CD4-positive, CD25-positive, alpha-beta regulatory T cell (primary cell): ENCODE results near the gene KCNK1. TPM values are rescaled to one million over a fixed set of nuclear protein-coding genes. Genes with fewer than 3 reads are reported as not detected.

Experiments used
- ATAC-seq, 2 donors: fragments of 150-1000 bp; cut with Tn5 transposase; one replicate each; pipeline ENCODE4 v1.10.0; 2021; ENCODE audit warnings: low read depth in 2 of 2, moderate number of reproducible peaks in 2 of 2, moderate library complexity in 1 of 2
- DNase-seq, 3 donors: peaks; one replicate each; pipeline versions ENCODE4 v3.0.0 to v3.0.0-alpha.2; 2012 to 2022; ENCODE audit warnings: mixed read lengths in 1 of 3
- H3K27ac ChIP-seq: one replicate; pipeline ENCODE4 v1.7.0; 2013; ENCODE audit warnings: mild to moderate bottlenecking, low read length; ENCODE audit not compliant: insufficient read depth, poor library complexity, severe bottlenecking
- H3K27me3 ChIP-seq: one replicate; pipeline ENCODE4 v1.7.0; 2013; ENCODE audit warnings: low read length; ENCODE audit not compliant: control insufficient read depth, insufficient read depth
- H3K36me3 ChIP-seq: one replicate; pipeline ENCODE4 v1.7.0; 2013; ENCODE audit warnings: mild to moderate bottlenecking, low read length, moderate library complexity; ENCODE audit not compliant: control insufficient read depth, insufficient read depth
- H3K4me1 ChIP-seq: 2 replicates; pipeline ENCODE4 v1.7.0; 2013; ENCODE audit warnings: mild to moderate bottlenecking, low read length; ENCODE audit not compliant: insufficient read depth, control insufficient read depth, poor library complexity, severe bottlenecking
- H3K4me3 ChIP-seq: one replicate; pipeline ENCODE4 v1.7.0; 2013; ENCODE audit warnings: low read depth, mild to moderate bottlenecking, low read length, moderate library complexity
- H3K9me3 ChIP-seq, 2 experiments: 1 replicate in 1 of 2; 2 replicates in 1 of 2; pipeline ENCODE4 v1.7.0; 2013; ENCODE audit warnings: low read length in 2 of 2, mild to moderate bottlenecking in 1 of 2, moderate library complexity in 1 of 2; ENCODE audit not compliant: control insufficient read depth in 2 of 2
- H3K27ac Mint-ChIP-seq, 3 donors: one replicate each; pipeline ENCODE4 v1.8.0; 2020 to 2022; ENCODE audit warnings: mild to moderate bottlenecking in 3 of 3, mixed read lengths in 3 of 3, moderate library complexity in 2 of 3
- H3K27me3 Mint-ChIP-seq: one replicate; pipeline ENCODE4 v1.8.0; 2022; ENCODE audit warnings: mild to moderate bottlenecking, mixed read lengths
- H3K36me3 Mint-ChIP-seq: one replicate; pipeline ENCODE4 v1.8.0; 2020; ENCODE audit warnings: mixed read lengths
- H3K4me1 Mint-ChIP-seq, 4 donors: one replicate each; pipeline ENCODE4 v1.8.0; 2020 to 2022; ENCODE audit warnings: mixed read lengths in 4 of 4, mild to moderate bottlenecking in 1 of 4
- H3K4me3 Mint-ChIP-seq, 4 donors: one replicate each; pipeline ENCODE4 v1.8.0; 2020 to 2022; ENCODE audit warnings: mild to moderate bottlenecking in 4 of 4, mixed read lengths in 4 of 4, moderate library complexity in 3 of 4
- H3K9me3 Mint-ChIP-seq, 7 donors: one replicate each; pipeline ENCODE4 v1.8.0; 2020 to 2022; ENCODE audit warnings: mixed read lengths in 7 of 7, mild to moderate bottlenecking in 3 of 7, moderate library complexity in 2 of 7
- polyA plus RNA-seq, 4 donors: library from polyadenylated mRNA; unstranded; fragments of 300-500 nt; fragmentation: Illumina TruSeq; gene quantifications; one replicate each; pipeline ENCODE4 v1.2.3, GENCODE V29; 2021
- total RNA-seq: library from RNA; stranded (reverse); gene quantifications from one replicate; pipeline ENCODE4 v1.2.3, GENCODE V29; 2022

Gene KCNK1
- total and polyA plus RNA-seq, 5 donors from 2014 or later = 0.15 to 0.99 (median 0.21) TPM; not detected in 1

DNA sequence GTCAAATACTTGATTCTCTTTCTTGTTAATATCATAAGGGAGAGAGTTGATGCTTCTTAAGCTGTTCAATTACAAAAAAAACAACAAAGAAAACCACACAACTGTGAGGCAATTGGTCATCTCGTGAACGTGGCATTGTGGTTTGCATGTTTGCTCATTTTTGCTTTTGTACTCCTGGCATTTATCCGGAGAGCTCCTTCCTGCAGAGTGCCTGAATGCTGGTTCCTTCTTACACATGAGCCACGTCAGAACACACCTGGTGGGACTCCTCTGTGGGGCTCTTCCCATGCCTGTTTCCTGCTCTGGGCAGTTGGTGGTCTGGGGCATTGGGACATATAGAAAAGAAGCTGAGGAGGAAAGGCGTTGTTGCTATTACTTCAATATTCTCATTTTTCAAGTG, 25.7 kb downstream of the KCNK1 start:
- no peaks in the 10 kb centered on the region for H3K36me3 ChIP-seq
- no peaks in the 10 kb centered on the region for H3K36me3 Mint-ChIP-seq
- no peaks in the 10 kb centered on the region for H3K4me1 ChIP-seq
- peaks cover 10% of the 10 kb centered on the region for H3K27me3 Mint-ChIP-seq
- DNase-seq = no peak
- peaks cover 0 to 8% (median 2%) of the 10 kb centered on the region in 7 donors for H3K9me3 Mint-ChIP-seq
- no peak overlapping the region for H3K4me3 Mint-ChIP-seq
- H3K9me3 ChIP-seq = no peaks in the 10 kb centered on the region
- peaks cover 2% of the 10 kb centered on the region for H3K27me3 ChIP-seq
- H3K27ac Mint-ChIP-seq = no peak overlapping the region
- H3K27ac ChIP-seq = no peak overlapping the region
- H3K4me1 Mint-ChIP-seq = no peaks in the 10 kb centered on the region
- no peak overlapping the region for H3K4me3 ChIP-seq
- ATAC-seq = no peak

DNA sequence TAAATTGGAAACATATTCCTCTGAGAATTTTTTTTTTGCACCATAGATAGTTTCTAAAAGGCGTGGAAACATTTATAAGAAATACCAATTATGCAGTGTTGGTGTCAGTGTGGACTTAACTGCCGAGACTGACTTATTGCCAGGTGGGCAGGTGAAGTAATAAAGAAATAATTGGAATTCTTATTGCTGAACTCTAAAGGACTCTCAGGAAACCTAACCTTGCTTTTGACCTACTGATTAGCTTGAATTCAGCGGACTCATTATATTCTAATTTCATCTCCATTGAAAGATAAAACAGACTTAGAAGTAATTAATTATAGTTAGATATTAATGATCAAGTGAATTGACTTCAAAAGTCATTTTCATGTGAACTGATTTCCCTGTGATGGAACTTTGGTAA, 26.3 kb downstream of the KCNK1 start:
- Mint-ChIP-seq H3K4me3 (no peak overlapping the region), H3K36me3 (no peaks in the 10 kb centered on the region), H3K27me3 (peaks cover 10% of the 10 kb centered on the region), H3K4me1 (no peaks in the 10 kb centered on the region), H3K9me3 (peaks cover 0 to 9% (median 2%) of the 10 kb centered on the region in 7 donors), H3K27ac (no peak overlapping the region)
- no peak for DNase-seq
- H3K27ac ChIP-seq = no peak overlapping the region
- no peak overlapping the region for H3K4me3 ChIP-seq
- ATAC-seq = no peak
- peaks cover 2% of the 10 kb centered on the region for H3K27me3 ChIP-seq
- no peaks in the 10 kb centered on the region for H3K36me3 ChIP-seq
- H3K9me3 ChIP-seq = no peaks in the 10 kb centered on the region
- H3K4me1 ChIP-seq = no peaks in the 10 kb centered on the region

DNA sequence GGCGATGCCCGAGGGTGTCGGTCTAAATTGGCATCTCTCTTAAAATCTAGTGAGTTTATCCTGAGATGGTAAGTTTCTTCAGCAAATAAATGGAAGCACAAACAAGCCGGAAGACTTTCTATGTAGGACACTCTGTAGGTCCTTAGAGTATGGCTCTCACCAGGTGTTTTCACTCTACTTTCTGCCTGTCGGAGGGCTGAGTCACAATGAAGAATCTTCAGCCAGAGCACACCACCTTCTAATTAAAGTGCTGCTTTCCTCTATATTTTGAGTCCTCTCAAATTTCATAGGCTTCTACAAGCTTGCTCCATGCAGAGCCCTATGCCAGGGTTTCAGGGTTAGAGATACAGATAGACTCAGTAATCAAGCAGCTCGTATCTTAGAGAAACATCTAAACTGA, 27.1 kb downstream of the KCNK1 start:
- no peaks in the 10 kb centered on the region for H3K4me1 ChIP-seq
- H3K27me3 ChIP-seq = peaks cover 2% of the 10 kb centered on the region
- no peaks in the 10 kb centered on the region for H3K36me3 ChIP-seq
- Mint-ChIP-seq H3K4me3 (no peak overlapping the region), H3K27me3 (peaks cover 10% of the 10 kb centered on the region), H3K9me3 (peaks cover 0 to 9% (median 0%) of the 10 kb centered on the region in 7 donors), H3K27ac (no peak overlapping the region), H3K36me3 (no peaks in the 10 kb centered on the region), H3K4me1 (no peaks in the 10 kb centered on the region)
- no peak overlapping the region for H3K27ac ChIP-seq
- H3K9me3 ChIP-seq = no peaks in the 10 kb centered on the region
- DNase-seq (no peak), ATAC-seq (no peak)
- no peak overlapping the region for H3K4me3 ChIP-seq

DNA sequence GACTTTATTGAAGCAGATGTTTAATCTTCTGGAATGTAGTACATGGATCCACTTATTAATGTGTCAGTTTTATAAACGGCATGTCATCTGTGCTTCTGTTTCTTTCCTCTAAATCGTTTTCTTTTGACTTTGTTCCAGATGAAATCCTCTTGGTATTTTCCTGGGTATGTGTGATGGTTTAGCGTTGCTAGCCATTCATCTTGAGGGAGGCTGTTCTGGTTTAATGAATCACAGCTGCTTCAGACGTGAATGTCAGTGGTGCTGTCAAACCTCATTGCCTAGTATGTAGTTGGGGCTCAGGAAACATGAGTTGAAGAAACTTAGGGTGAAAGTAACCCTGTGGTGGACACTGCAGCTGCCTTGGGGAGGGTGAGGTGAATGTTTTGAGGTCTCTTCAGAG, 33.2 kb downstream of the KCNK1 start:
- Histone ChIP-seq H3K4me3 (no peak overlapping the region), H3K4me1 (no peaks in the 10 kb centered on the region), H3K9me3 (no peaks in the 10 kb centered on the region), H3K36me3 (no peaks in the 10 kb centered on the region), H3K27me3 (no peaks in the 10 kb centered on the region), H3K27ac (no peak overlapping the region)
- Mint-ChIP-seq H3K36me3 (no peaks in the 10 kb centered on the region), H3K27me3 (peaks cover 6% of the 10 kb centered on the region), H3K4me3 (no peak overlapping the region), H3K27ac (no peak overlapping the region), H3K9me3 (peaks cover 0 to 5% (median 0%) of the 10 kb centered on the region in 7 donors), H3K4me1 (no peaks in the 10 kb centered on the region)
- ATAC-seq = no peak
- DNase-seq = no peak

DNA sequence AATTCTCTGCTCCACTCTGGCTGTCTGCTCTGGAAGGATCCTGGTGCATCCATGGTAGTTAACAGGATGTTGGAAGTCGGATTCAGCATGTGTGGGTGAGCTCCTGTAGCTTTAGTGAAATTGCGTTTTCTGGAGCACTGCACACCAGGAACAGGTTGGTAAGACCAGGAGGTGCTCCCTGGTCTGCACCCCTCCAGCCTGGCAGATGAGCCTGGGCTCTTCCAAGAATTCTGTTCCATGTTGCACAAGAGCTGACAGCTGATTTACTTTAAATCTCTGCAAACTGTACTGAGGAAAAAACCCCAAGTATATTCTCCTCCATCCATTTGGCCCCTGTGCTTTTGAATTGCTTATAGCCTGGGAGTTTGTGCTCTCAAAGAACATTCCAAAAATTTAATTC, 33.7 kb downstream of the KCNK1 start:
- no peaks in the 10 kb centered on the region for H3K27me3 ChIP-seq
- DNase-seq (no peak), ATAC-seq (no peak)
- H3K4me3 ChIP-seq = no peak overlapping the region
- H3K4me3 Mint-ChIP-seq = no peak overlapping the region
- no peaks in the 10 kb centered on the region for H3K4me1 ChIP-seq
- no peaks in the 10 kb centered on the region for H3K36me3 ChIP-seq
- H3K9me3 ChIP-seq = no peaks in the 10 kb centered on the region
- no peak overlapping the region for H3K27ac ChIP-seq
- H3K9me3 Mint-ChIP-seq = peaks cover 0 to 5% (median 0%) of the 10 kb centered on the region in 7 donors
- no peaks in the 10 kb centered on the region for H3K36me3 Mint-ChIP-seq
- peaks cover 6% of the 10 kb centered on the region for H3K27me3 Mint-ChIP-seq
- H3K4me1 Mint-ChIP-seq = no peaks in the 10 kb centered on the region
- H3K27ac Mint-ChIP-seq = no peak overlapping the region

DNA sequence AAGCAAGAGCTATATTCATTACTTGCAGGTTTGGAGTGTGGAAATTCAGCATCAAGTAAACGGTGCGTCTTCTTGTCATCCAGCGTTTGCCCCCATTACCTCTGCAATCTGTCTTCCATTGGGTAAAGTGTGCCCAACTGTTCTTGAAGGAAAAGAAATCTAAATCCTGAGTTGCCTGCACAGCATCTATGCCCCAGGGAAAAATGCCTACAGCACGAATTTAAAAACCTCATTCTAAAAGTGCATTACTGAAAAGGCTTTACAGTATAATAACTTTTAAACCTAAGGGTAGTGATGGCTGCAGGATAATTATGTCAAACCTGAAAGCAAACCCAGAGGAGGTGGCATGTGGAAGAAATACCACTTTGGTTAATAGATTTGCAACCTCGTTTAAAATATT, 37.2 kb downstream of the KCNK1 start:
- Mint-ChIP-seq H3K36me3 (no peaks in the 10 kb centered on the region), H3K4me3 (no peak overlapping the region), H3K27me3 (no peaks in the 10 kb centered on the region), H3K9me3 (peaks cover 0 to 3% (median 0%) of the 10 kb centered on the region in 7 donors), H3K4me1 (no peaks in the 10 kb centered on the region), H3K27ac (no peak overlapping the region)
- no peaks in the 10 kb centered on the region for H3K4me1 ChIP-seq
- no peaks in the 10 kb centered on the region for H3K36me3 ChIP-seq
- H3K4me3 ChIP-seq = no peak overlapping the region
- H3K27ac ChIP-seq = no peak overlapping the region
- DNase-seq (no peak), ATAC-seq (no peak)
- H3K27me3 ChIP-seq = no peaks in the 10 kb centered on the region
- H3K9me3 ChIP-seq = no peaks in the 10 kb centered on the region

DNA sequence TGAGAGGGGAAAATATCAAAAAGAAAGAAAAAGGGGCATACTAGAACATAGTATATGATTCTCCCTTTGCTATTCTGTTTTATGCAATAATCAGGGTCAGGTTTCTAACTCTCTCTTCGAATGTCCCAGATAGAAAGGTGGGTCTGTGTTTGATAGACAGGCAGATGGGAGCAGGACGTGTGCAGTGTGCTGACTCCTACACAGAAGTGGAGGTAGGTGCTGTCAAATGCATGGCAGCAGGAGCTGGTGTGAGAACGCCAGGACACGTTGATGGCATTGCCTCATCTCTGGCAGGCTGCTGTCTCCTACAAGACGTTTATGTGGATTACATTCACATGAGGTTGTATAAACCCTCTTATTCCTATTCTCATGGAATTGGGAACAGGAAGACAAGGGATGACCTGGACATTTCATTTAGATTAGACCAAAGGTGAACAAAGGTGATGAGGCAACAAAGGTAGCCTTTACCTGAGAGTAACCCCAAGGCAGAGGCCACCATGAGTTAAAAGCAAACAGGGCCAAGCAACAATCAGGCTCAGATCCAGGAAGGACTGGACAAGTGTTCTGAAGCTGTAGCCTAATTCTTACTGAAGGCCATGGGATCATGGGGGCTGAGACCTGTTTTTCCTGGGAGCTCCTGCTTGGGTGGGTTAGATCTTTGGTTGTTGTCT, 37.8 kb downstream of the KCNK1 start:
- peaks cover 0 to 3% (median 0%) of the 10 kb centered on the region in 7 donors for H3K9me3 Mint-ChIP-seq
- ATAC-seq (no peak), DNase-seq (no peak)
- no peaks in the 10 kb centered on the region for H3K4me1 Mint-ChIP-seq
- Histone ChIP-seq H3K4me1 (no peaks in the 10 kb centered on the region), H3K9me3 (no peaks in the 10 kb centered on the region), H3K27me3 (no peaks in the 10 kb centered on the region), H3K36me3 (no peaks in the 10 kb centered on the region), H3K4me3 (no peak overlapping the region), H3K27ac (no peak overlapping the region)
- no peaks in the 10 kb centered on the region for H3K27me3 Mint-ChIP-seq
- no peak overlapping the region for H3K4me3 Mint-ChIP-seq
- no peak overlapping the region for H3K27ac Mint-ChIP-seq
- H3K36me3 Mint-ChIP-seq = no peaks in the 10 kb centered on the region

DNA sequence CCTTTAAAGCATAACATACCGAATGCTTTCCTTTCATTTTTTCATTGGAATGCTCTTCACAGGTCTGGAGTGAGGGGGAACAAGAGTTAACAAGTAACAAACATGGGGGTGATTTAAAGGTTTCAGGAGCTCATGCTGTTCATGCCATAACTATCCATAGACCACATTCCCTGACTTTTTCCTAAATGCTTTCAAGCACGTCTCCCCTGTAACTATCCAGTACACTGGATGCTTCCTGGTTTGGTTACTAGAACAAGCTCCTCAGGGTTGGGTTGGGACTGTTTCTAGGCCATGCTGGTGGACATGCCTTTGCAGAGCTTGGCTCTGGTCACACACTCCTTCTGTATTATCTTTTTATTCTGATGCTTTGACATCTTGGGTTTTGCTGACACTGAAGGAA, 38.6 kb downstream of the KCNK1 start:
- Mint-ChIP-seq H3K27me3 (no peaks in the 10 kb centered on the region), H3K4me1 (no peaks in the 10 kb centered on the region), H3K4me3 (no peak overlapping the region), H3K36me3 (no peaks in the 10 kb centered on the region), H3K9me3 (peaks cover 0 to 3% (median 0%) of the 10 kb centered on the region in 7 donors), H3K27ac (no peak overlapping the region)
- H3K36me3 ChIP-seq = no peaks in the 10 kb centered on the region
- H3K4me1 ChIP-seq = no peaks in the 10 kb centered on the region
- no peaks in the 10 kb centered on the region for H3K9me3 ChIP-seq
- ATAC-seq (no peak), DNase-seq (no peak)
- H3K27ac ChIP-seq = no peak overlapping the region
- H3K27me3 ChIP-seq = no peaks in the 10 kb centered on the region
- H3K4me3 ChIP-seq = no peak overlapping the region
